HS-27A (cell line): Measurements from ENCODE around the gene ABCA3.
"Not testable (repeated sequence)": the region's sequence is repeated elsewhere in the genome, so short reads cannot be mapped to it uniquely, and the experiment has no call there.

Source experiments
- DNase-seq: peaks from one replicate; pipeline ENCODE4 v3.0.0-alpha.2; 2012; ENCODE audit warnings: low read depth, missing footprints

The ABCA3 gene

GRCh38 chr16:2340564-2341455 is at the start of gene ABCA3:
ABCA3 (minus strand) TSS chr16:2340728; CDS start chr16:2326466, 14,262 bp downstream.
- DNase-seq, result peak; percentile 75

DNA sequence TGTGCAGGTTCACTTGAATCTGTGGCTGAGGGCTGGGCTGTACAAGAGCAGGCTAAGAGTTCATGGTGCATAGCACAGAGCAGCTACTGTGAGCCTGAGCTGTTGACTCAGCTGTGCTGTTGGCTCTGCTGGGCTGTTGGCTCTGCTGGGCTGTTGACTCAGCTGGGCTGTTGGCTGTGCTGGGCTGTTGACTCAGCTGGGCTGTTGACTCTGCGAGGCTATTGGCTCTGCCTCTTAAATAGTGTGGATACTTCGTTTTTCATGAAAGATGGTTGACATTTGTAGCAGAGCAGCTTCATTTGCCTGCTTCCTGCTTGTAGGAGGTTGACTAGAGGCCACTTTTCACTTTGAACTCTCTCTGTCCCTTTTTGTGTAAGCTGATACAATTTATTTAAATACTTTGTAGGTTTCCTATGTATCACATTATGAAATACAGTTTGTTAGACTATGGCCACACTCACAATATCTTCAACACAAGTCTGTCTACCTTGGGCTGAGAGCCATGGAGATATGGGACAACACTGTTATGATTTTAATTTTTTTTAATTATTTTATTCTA is 48.4 kb upstream of the ABCA3 start:
- no peak for DNase-seq

GRCh38 chr16:2388139-2388874 is 47.8 kb upstream of the ABCA3 start:
- no peak for DNase-seq

GRCh38 chr16:2386990-2387389 is 46.5 kb upstream of the ABCA3 start:
- DNase-seq, result no peak

DNA sequence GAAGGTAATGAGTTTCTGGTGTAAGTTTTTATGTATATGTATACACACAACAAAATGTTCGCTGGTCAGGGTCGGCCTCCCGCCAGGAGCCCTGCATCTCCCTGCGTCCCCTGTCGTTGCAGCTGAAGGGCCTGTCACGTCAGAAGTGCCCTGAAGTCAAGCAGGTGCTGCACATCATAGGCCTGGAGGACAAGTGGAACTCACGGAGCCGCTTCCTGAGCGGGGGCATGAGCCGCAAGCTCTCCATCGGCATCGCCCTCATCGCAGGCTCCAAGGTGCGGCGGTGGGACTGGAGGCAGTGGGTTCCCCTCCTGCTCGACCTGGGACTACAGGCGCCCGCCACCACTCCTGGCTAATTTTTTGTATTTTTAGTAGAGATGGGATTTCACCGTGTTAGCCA is 45.5 kb upstream of the ABCA3 start:
- DNase-seq, result not testable (repeated sequence)

DNA sequence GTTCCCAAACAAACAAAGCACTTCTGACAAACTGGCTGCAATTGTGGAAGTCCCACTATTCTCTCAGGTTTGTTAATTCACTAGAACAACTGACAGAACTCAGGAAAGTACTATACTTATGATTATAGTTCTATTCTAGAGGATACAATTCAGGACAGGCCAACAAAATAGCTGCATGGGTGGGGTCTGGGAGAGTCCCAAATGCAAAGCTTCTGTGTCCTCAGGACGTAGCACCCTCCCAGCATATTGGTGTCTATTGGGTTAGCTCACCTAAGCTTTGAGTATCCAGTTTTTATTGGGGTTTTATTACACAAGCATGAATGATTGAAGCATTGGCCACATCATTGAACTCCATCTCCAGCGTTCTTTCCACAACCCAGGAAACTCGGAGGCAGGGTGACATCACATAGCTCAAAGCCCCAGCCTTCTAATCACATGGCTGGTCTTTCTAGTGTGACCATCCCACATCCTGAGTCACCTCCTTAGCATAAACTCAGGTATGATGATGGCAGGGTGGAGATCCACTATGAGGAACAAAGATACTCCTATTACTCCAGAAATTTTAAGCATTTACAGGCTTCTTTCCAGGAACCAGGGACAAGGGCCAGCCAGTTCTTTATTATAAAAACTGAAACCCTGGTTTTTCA is 44.8 kb upstream of the ABCA3 start:
- no peak for DNase-seq

- no peak for DNase-seq
Observed at GRCh38 chr16:2384426-2384825, 43.9 kb upstream of the ABCA3 start.

DNA sequence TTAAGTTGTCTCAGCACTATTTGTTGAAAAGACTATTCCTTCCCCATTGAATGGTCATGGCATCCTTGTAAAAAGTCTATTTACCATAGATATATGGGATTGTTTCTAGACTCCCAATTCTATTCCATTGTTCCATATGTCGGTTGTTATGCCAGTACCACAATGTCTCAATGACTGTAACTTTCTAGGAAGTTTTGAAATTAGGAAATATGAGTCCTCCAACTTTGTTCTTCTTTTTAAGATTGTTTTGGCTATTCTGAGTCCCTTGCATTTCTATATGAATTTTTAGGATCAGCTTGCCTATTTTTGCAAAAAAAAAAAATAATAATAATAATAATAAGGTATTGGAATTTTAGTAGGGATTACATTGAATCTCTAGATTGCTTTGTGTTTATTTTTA is 43.0 kb upstream of the ABCA3 start:
- DNase-seq, result no peak

GRCh38 chr16:2374644-2375043 is 34.1 kb upstream of the ABCA3 start:
- DNase-seq, result no peak

DNA sequence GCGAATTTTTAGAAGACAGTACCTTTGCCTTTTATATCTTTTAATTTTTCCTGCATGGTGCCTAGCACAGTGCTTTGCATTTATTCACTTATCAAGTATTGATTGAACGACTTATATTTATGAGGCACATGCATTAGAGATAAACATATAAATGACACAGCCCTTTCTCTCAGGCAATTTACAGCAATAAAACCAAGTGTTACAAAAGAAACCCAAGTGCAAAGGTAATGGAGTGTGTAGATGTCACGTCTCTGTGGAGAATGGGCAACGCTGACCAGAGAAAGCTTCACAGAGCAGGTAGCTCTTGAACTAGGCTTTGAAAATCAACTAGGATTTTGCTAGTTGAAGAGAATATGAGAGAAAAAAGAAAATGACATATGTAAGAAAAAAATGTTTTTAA is 32.6 kb upstream of the ABCA3 start:
- no peak for DNase-seq

GRCh38 chr16:2372684-2373083 is 32.2 kb upstream of the ABCA3 start:
- DNase-seq, result no peak

DNA sequence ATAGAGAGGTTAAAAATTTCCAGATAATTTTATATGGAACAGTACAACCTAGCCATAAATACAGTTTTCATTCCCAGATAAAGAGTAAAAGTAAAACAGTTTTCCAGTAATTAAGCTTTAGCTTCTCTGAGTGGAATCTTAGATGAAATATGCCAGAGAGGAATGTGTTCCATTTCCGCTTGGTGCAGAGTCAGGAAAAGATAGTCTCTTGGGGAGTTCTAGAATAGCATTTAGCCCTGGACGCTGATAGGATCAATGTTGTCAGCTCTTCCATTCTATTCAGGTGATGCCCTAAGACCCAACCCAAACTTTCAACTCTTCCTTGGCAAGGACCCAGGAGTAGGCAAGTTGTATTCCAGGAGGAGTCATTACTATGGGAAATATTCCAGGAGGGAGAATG is 30.9 kb upstream of the ABCA3 start:
- DNase-seq, result no peak

DNA sequence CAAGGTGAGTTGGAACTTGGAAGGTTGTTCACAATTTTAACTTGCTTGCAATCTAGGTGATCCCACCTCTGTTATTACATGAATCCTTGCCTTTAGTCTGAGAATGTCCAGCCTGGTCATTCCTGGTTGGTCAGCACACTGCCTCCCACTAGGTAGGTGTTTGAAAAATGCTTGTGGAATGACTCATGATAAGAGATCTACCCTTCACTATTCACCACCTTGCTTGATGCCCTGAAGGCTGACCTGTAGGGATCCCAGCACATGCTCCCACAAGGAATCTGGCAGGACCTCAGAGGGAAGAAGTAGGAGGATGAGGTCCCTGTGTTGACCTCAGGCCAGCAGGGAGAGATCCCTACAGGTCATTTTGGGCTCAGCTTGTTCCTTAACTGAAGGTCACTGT is 30.2 kb upstream of the ABCA3 start:
- no peak for DNase-seq

GRCh38 chr16:2366660-2367309 is 26.3 kb upstream of the ABCA3 start:
- DNase-seq, result no peak

DNA sequence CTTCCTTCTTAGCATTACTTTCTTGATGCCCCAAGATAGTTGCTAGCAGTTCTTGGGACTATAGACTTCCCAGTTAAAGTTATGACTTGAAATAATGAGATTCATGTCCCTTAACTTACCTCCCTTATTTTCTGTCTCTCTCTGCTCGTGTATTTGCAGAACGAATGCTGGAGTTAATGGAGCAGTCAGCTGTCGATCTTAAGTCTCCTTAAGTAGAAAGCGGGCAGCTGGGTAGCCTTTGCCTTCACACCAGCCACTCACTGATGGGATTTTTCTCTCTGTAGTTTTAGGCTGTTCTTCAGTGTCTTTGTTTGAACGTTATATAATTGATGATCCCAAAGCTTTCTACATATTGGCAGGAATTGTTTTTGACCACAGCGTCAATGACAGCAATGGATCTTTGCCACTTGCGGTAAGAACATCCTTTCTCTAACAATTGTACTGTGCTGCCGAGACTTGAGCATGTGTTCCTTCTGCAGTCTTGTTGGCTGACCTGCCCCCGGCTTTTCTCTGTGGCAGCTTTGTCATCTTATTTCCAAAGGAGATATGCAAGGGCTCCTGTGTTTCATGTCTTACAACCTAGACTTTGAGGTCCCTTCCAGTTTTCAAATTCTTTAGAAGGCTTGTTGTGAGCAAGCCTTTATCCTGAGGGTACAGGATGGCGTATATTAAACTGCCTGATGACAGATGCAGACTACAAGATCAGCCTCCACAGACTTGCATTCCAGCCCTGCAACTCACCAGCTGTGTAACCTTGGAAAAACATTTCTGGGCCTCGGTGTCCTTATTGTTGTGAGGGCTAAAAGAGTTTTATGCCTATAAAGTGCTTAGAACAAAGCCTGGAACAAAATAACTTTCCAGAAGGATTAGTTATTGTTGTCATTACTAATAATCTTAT is 25.1 kb upstream of the ABCA3 start:
- DNase-seq, result no peak

DNA sequence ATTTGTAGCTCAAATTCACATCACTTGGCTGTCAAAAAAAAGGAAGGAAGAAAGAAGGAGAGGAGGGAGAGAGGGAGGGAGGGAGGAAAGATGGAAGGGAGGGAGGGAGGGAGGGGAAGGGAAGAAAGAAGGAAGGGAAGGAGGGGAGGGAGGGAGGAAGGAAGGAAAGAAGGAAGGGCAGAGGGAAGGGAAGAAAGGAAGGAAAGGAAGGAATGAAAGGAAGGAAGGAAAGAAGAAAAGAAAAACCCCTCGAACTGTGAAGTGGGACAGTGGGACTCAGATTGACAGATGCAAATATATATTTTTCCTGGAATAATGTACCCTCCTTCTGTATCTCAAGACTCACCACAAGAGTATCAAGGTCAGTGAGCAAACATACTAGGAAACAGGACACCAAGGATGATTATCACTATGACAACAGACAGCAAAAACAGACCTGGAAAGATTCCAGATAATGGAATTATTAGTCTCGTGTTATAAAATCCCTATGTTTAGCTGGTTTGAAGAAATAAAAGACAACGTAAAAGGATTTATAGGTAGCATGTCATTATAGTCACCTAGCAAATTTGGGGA is 24.2 kb upstream of the ABCA3 start:
- no peak for DNase-seq

GRCh38 chr16:2362218-2362617 is 21.7 kb upstream of the ABCA3 start:
- no peak for DNase-seq

DNA sequence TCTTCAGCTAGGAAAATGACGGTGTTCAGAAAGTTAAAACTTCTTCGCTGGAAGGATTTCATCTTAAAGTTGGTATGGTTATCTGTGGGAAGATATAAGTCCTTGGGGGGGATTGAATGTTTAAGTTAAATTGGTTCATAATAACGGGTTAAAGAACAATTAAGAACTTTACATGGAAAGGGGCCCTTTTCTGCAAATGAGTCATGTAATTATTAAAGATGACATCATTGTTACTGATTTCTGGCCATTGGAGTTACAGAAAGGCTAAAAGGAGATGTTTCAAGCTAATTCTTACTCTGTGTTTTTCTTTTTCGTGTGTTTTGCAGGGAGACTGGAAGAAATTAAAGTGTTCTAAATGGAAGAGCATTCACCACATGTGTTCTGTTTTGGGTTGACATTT is 20.6 kb upstream of the ABCA3 start:
- no peak for DNase-seq

DNA sequence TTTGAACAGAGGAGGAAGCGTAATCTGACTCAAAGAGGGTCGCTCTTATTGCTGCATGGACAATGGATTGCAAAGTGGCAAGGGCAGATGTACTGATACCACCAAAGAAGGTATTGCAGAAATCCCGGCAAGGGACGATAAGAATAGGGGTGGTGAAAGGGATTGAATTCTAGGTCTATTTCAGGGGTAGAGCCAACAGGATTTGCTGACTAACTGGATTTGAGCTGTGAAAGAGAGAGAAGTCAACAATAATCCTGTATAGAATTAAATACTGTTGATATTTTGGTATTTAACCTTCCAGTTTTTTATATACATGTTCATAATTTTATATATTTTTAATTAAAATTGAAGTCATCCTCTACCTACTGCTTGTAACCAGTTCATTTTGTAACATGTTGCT is 19.4 kb upstream of the ABCA3 start:
- no peak for DNase-seq

- no peak for DNase-seq
Observed at GRCh38 chr16:2358811-2359210, 18.3 kb upstream of the ABCA3 start.

- DNase-seq, result no peak
Observed at GRCh38 chr16:2357331-2357730, 16.8 kb upstream of the ABCA3 start.
